SK-N-MC (cell line): ENCODE data around the gene TNNC1.

ENCODE experiments used
- DNase-seq: peaks from one replicate; pipeline ENCODE4 v3.0.0-alpha.2; 2011; ENCODE audit warnings: low read depth, low spot score
- H3K27ac ChIP-seq: fragments of 200-600 bp; sonication (generic); 2 replicates; pipeline ENCODE4 v1.5.1; 2016; ENCODE audit warnings: mixed run types
- H3K36me3 ChIP-seq: fragments of 200-600 bp; sonication (generic); 2 replicates; pipeline ENCODE4 v1.6.1; 2017; ENCODE audit warnings: antibody characterized with exemption, low read length, mixed read lengths; ENCODE audit not compliant: insufficient read depth
- H3K4me3 ChIP-seq: fragments of 200-600 bp; sonication (generic); 2 replicates; pipeline ENCODE4 v1.5.1; 2016
- H3K9ac ChIP-seq: fragments of 200-600 bp; sonication (generic); 2 replicates; pipeline ENCODE4 v1.8.0; 2017; ENCODE audit warnings: mixed run types, mixed read lengths; ENCODE audit not compliant: insufficient read length
- H3K9me3 ChIP-seq: fragments of 200-600 bp; sonication (generic); 2 replicates; pipeline ENCODE4 v1.6.1; 2017; ENCODE audit warnings: low read depth, mild to moderate bottlenecking, antibody characterized with exemption, low read length, moderate library complexity, mixed read lengths
- EZH2 ChIP-seq: fragments of 200-600 bp; sonication (generic); IDR thresholded peaks from one replicate; pipeline ENCODE4 v1.6.1; 2017; ENCODE audit warnings: antibody characterized with exemption
- FOXP2 ChIP-seq: optimal IDR thresholded peaks from 2 replicates; pipeline ENCODE3; 2011; ENCODE audit warnings: mild to moderate bottlenecking, moderate library complexity; ENCODE audit not compliant: insufficient read depth; ENCODE audit errors: extremely low read length, control extremely low read depth
- POLR2AphosphoS5 ChIP-seq: IDR thresholded peaks from 2 replicates; pipeline ENCODE4 v1.6.1; 2012; ENCODE audit warnings: mild to moderate bottlenecking, low read depth, low read length, borderline replicate concordance

Gene TNNC1

GRCh38 chr3:52494445-52494844, 40.6 kb upstream of the TNNC1 start:
- H3K4me3 ChIP-seq, result no peak overlapping the region
- no peak for TF ChIP-seq FOXP2
- H3K9ac ChIP-seq, result no peak overlapping the region
- H3K36me3 ChIP-seq, result no peaks in the 10 kb centered on the region
- H3K9me3 ChIP-seq, result no peaks in the 10 kb centered on the region
- DNase-seq, result no peak
- H3K27ac ChIP-seq, result no peak overlapping the region

GRCh38 chr3:52493232-52494017, 39.6 kb upstream of the TNNC1 start:
- Histone ChIP-seq H3K27ac (no peak overlapping the region), H3K36me3 (no peaks in the 10 kb centered on the region), H3K9ac (no peak overlapping the region), H3K4me3 (no peak overlapping the region), H3K9me3 (no peaks in the 10 kb centered on the region)
- no peak for DNase-seq
- TF ChIP-seq FOXP2, result no peak

GRCh38 chr3:52492059-52492458, 38.2 kb upstream of the TNNC1 start:
- no peak overlapping the region for H3K27ac ChIP-seq
- no peak for DNase-seq
- H3K9me3 ChIP-seq, result no peaks in the 10 kb centered on the region
- H3K36me3 ChIP-seq, result no peaks in the 10 kb centered on the region
- H3K4me3 ChIP-seq, result no peak overlapping the region
- TF ChIP-seq POLR2AphosphoS5, result no peak
- no peak for TF ChIP-seq FOXP2
- no peak for TF ChIP-seq EZH2
- H3K9ac ChIP-seq, result no peak overlapping the region

- DNase-seq, result no peak
- H3K27ac ChIP-seq, result no peak overlapping the region
- no peak overlapping the region for H3K9ac ChIP-seq
- H3K9me3 ChIP-seq, result no peaks in the 10 kb centered on the region
- H3K4me3 ChIP-seq, result no peak overlapping the region
- no peak for TF ChIP-seq FOXP2
- TF ChIP-seq POLR2AphosphoS5, result no peak
- no peak for TF ChIP-seq EZH2
- H3K36me3 ChIP-seq, result no peaks in the 10 kb centered on the region
Measured at GRCh38 chr3:52490939-52491526, 37.2 kb upstream of the TNNC1 start.

- Histone ChIP-seq H3K36me3 (no peaks in the 10 kb centered on the region), H3K9me3 (no peaks in the 10 kb centered on the region), H3K27ac (no peak overlapping the region), H3K4me3 (no peak overlapping the region), H3K9ac (no peak overlapping the region)
- no peak for DNase-seq
- no peak for TF ChIP-seq FOXP2
- TF ChIP-seq EZH2, result no peak
- TF ChIP-seq POLR2AphosphoS5, result no peak
Measured at GRCh38 chr3:52490035-52490938, 36.4 kb upstream of the TNNC1 start.

GRCh38 chr3:52489453-52489852, 35.6 kb upstream of the TNNC1 start:
- Histone ChIP-seq H3K27ac (no peak overlapping the region), H3K4me3 (no peak overlapping the region), H3K36me3 (no peaks in the 10 kb centered on the region), H3K9me3 (no peaks in the 10 kb centered on the region), H3K9ac (no peak overlapping the region)
- no peak for DNase-seq
- TF ChIP-seq POLR2AphosphoS5, result no peak
- TF ChIP-seq EZH2, result no peak
- no peak for TF ChIP-seq FOXP2

- no peak for TF ChIP-seq FOXP2
- TF ChIP-seq POLR2AphosphoS5, result no peak
- TF ChIP-seq EZH2, result no peak
- H3K36me3 ChIP-seq, result no peaks in the 10 kb centered on the region
- H3K9me3 ChIP-seq, result no peaks in the 10 kb centered on the region
- H3K9ac ChIP-seq, result no peak overlapping the region
- no peak overlapping the region for H3K4me3 ChIP-seq
- no peak overlapping the region for H3K27ac ChIP-seq
- DNase-seq, result no peak
Measured at GRCh38 chr3:52488746-52489145, 34.9 kb upstream of the TNNC1 start.
